HEK293 (cell line): ENCODE results near the gene HTR1D.

Experiments used
- KLF16 ChIP-seq: fragments of 450-650 bp; formaldehyde crosslinking; IDR thresholded peaks from 2 replicates; pipeline ENCODE4 v1.5.1; 2017; ENCODE audit warnings: missing biosample characterization, missing genetic modification characterization
- REST ChIP-seq: fragments of 450-650 bp; formaldehyde crosslinking; IDR thresholded peaks from 2 replicates; pipeline ENCODE4 v1.5.1; 2016; ENCODE audit warnings: missing biosample characterization, missing genetic modification characterization
- TSHZ1 ChIP-seq: fragments of 450-650 bp; formaldehyde crosslinking; IDR thresholded peaks from 2 replicates; pipeline ENCODE4 v1.5.1; 2016; ENCODE audit warnings: missing biosample characterization, missing genetic modification characterization, borderline replicate concordance
- YY1 ChIP-seq: fragments of 450-650 bp; formaldehyde crosslinking; IDR thresholded peaks from 2 replicates; pipeline ENCODE4 v1.5.1; 2018; ENCODE audit warnings: missing biosample characterization, missing genetic modification characterization
- ZBTB17 ChIP-seq: fragments of 450-650 bp; formaldehyde crosslinking; IDR thresholded peaks from 2 replicates; pipeline ENCODE4 v1.5.1; 2016; ENCODE audit warnings: missing biosample characterization, missing genetic modification characterization
- ZBTB20 ChIP-seq: fragments of 450-650 bp; formaldehyde crosslinking; IDR thresholded peaks from 2 replicates; pipeline ENCODE4 v1.5.1; 2016; ENCODE audit warnings: missing biosample characterization, missing genetic modification characterization
- ZNF274 ChIP-seq, 2 experiments: fragments of 200-500 bp in 1 of 2; fragments of 450-650 bp in 1 of 2; sonication (Bioruptor generic) in 1 of 2; formaldehyde crosslinking in 1 of 2; IDR thresholded peaks; 2 replicates each; pipeline versions ENCODE4 v1.5.1 to v1.6.1; 2014 to 2016; ENCODE audit warnings: borderline replicate concordance in 1 of 2, inconsistent platforms in 1 of 2, low read length in 1 of 2, missing biosample characterization in 1 of 2, missing genetic modification characterization in 1 of 2
- ZNF670 ChIP-seq: fragments of 450-650 bp; formaldehyde crosslinking; IDR thresholded peaks from 2 replicates; pipeline ENCODE4 v1.5.1; 2016; ENCODE audit warnings: missing biosample characterization, missing genetic modification characterization, low read depth
- ZNF701 ChIP-seq: fragments of 450-650 bp; formaldehyde crosslinking; IDR thresholded peaks from 2 replicates; pipeline ENCODE4 v1.5.1; 2016; ENCODE audit warnings: missing biosample characterization, missing genetic modification characterization
- ZNF707 ChIP-seq: fragments of 450-650 bp; formaldehyde crosslinking; IDR thresholded peaks from 2 replicates; pipeline ENCODE4 v1.5.1; 2016; ENCODE audit warnings: missing biosample characterization, missing genetic modification characterization
- ZNF747 ChIP-seq: fragments of 450-650 bp; formaldehyde crosslinking; IDR thresholded peaks from 2 replicates; pipeline ENCODE4 v1.5.1; 2016; ENCODE audit warnings: missing biosample characterization, missing genetic modification characterization
- ZSCAN30 ChIP-seq: fragments of 450-650 bp; IDR thresholded peaks from 2 replicates; pipeline ENCODE4 v1.5.1; 2018; ENCODE audit warnings: missing biosample characterization, mild to moderate bottlenecking, missing genetic modification characterization, moderate library complexity
- TF ChIP-seq, protein P1 (sequence below): fragments of 450-650 bp; formaldehyde crosslinking; IDR thresholded peaks from 2 replicates; pipeline ENCODE4 v1.5.1; 2016; ENCODE audit warnings: missing biosample characterization, missing genetic modification characterization
- TF ChIP-seq, protein P2 (sequence below): fragments of 450-650 bp; formaldehyde crosslinking; IDR thresholded peaks from 2 replicates; pipeline ENCODE4 v1.5.1; 2016; ENCODE audit warnings: missing biosample characterization, missing genetic modification characterization

DNA sequence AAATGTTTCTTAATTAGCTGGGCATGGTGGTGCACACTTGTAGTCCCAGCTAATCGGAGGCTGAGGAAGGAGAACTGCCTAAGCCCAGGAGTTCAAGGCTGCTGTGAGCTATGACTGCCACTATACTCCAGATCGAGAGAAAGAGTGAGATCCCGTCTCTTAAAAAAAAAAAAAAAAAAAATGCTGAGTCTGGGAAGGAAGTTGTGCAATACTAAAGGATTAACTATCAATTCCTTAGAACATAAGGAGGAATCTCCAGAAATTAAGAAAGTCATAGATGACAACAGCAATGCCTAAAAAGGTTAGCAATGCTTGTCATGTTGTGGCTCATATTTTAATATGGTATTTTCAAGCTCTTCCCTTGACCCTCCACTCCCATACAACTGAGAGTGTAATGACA is 53.9 kb downstream of the HTR1D start:
- TF ChIP-seq, protein P1, sequence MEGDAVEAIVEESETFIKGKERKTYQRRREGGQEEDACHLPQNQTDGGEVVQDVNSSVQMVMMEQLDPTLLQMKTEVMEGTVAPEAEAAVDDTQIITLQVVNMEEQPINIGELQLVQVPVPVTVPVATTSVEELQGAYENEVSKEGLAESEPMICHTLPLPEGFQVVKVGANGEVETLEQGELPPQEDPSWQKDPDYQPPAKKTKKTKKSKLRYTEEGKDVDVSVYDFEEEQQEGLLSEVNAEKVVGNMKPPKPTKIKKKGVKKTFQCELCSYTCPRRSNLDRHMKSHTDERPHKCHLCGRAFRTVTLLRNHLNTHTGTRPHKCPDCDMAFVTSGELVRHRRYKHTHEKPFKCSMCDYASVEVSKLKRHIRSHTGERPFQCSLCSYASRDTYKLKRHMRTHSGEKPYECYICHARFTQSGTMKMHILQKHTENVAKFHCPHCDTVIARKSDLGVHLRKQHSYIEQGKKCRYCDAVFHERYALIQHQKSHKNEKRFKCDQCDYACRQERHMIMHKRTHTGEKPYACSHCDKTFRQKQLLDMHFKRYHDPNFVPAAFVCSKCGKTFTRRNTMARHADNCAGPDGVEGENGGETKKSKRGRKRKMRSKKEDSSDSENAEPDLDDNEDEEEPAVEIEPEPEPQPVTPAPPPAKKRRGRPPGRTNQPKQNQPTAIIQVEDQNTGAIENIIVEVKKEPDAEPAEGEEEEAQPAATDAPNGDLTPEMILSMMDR (tag by site-specific recombination), result no peak
- peak; percentile 33; the same call in 1 of the 2 replicates for TF ChIP-seq ZBTB17
- TF ChIP-seq ZNF274 (IDR thresholded peaks at IDR 0.05; ENCODE audit: low read length), result no peak
- no peak for TF ChIP-seq ZNF274 (tag by site-specific recombination; IDR thresholded peaks at IDR 0.05; ENCODE audit: borderline replicate concordance)
- TF ChIP-seq ZSCAN30, result no peak
- TF ChIP-seq YY1 (tag by site-specific recombination), result no peak
- TF ChIP-seq KLF16 (tag by site-specific recombination), result no peak
- no peak for TF ChIP-seq ZNF701 (tag by site-specific recombination)
- no peak for TF ChIP-seq ZNF747 (tag by site-specific recombination)
- TF ChIP-seq ZBTB20, result no peak
- no peak for TF ChIP-seq ZNF670 (tag by site-specific recombination)
- no peak for TF ChIP-seq REST
- TF ChIP-seq, protein P2, sequence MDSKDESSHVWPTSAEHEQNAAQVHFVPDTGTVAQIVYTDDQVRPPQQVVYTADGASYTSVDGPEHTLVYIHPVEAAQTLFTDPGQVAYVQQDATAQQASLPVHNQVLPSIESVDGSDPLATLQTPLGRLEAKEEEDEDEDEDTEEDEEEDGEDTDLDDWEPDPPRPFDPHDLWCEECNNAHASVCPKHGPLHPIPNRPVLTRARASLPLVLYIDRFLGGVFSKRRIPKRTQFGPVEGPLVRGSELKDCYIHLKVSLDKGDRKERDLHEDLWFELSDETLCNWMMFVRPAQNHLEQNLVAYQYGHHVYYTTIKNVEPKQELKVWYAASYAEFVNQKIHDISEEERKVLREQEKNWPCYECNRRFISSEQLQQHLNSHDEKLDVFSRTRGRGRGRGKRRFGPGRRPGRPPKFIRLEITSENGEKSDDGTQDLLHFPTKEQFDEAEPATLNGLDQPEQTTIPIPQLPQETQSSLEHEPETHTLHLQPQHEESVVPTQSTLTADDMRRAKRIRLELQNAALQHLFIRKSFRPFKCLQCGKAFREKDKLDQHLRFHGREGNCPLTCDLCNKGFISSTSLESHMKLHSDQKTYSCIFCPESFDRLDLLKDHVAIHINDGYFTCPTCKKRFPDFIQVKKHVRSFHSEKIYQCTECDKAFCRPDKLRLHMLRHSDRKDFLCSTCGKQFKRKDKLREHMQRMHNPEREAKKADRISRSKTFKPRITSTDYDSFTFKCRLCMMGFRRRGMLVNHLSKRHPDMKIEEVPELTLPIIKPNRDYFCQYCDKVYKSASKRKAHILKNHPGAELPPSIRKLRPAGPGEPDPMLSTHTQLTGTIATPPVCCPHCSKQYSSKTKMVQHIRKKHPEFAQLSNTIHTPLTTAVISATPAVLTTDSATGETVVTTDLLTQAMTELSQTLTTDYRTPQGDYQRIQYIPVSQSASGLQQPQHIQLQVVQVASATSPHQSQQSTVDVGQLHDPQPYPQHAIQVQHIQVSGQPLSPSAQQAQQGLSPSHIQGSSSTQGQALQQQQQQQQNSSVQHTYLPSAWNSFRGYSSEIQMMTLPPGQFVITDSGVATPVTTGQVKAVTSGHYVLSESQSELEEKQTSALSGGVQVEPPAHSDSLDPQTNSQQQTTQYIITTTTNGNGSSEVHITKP (tag by site-specific recombination), result no peak
- TF ChIP-seq TSHZ1 (tag by site-specific recombination), result no peak
- TF ChIP-seq ZNF707, result no peak
